Endothelial cell of hepatic sinusoid (primary cell): ENCODE measurements around the gene SVOP.
"Not testable (repeated sequence)": the region's sequence is repeated elsewhere in the genome, so short reads cannot be mapped to it uniquely, and the experiment has no call there.

ENCODE experiments used
- in situ Hi-C: cut with HindIII; loops from 2 replicates; pipeline ENCODE4 v1.10.0; 2017; ENCODE audit warnings: low sequenced_read_pairs

Gene SVOP

DNA sequence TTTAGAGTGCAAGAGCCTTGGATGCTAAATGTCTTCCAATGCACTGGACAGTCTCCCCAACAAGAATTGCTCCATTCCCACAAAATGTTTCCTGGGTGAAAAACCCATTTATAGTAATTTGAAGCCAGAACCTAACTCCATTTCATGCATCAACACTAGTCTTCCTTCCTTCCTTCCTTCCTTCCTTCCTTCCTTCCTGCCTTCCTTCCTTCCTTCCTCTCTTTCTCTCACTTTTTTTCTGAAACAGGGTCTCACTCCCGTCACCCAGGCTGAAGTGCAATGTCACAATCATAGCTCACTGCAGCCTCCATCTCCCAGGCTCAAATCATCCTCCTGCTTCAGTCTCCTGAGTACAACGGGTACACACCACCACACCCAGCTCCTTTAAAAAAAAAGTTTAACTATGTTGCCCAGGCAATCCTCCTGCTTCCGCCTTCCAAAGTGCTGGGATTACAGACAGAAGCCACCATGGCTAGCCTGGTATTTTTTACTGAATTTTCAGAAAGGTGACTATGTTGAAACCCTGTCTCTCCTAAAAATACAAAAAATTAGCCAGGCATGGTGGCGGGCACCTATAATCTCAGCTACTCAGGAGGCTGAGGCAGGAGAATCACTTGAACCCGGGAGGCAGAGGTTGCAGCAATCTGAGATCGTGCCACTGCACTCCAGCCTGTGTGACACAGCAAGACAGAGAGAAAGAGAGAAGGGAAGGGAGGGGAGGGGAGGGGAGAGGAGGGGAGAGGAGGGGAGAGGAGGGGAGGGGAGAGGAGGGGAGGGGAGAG lies 161.5 kb downstream of the SVOP start:
- in situ Hi-C loops, result not testable (repeated sequence)

DNA sequence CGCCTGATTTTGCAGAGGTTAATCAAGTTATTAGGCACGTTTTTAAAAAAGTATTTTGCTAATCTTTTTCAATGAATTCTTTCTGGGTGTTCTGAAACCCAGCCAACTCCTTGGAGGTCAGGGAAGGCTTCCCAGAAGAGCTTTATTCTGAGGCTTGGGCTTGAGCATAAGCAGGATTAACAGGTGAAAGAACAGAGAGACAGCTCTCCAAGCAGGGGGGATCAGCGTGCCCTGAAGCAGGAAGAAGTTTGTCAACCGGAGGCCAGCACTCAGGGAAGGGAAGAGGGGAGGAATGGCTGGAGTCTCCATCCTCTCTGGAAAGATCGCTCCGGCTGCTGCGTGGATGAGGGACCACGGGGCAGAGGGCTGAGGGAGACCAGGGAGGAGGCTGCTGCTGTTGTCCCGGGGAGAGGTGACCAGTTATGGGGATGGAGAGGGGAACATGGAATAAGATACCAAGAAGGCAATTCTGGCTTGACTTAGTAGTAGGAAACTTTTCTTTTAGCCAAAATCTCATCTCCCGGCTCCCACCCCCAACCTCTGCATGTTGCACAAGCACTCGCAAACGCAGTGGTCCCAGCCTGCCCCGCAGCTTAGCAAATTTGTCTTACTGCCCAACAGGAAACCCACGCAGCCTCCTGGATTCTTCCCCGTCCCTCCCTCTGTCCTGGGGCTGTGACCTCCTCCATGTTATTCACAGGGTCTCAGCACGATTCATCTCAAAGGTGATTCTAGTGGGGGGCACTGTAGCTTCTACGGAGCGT lies 162.4 kb downstream of the SVOP start:
- in situ Hi-C loops, result no loop called here
